Measurements from ENCODE around the gene PRDM15.

DNA sequence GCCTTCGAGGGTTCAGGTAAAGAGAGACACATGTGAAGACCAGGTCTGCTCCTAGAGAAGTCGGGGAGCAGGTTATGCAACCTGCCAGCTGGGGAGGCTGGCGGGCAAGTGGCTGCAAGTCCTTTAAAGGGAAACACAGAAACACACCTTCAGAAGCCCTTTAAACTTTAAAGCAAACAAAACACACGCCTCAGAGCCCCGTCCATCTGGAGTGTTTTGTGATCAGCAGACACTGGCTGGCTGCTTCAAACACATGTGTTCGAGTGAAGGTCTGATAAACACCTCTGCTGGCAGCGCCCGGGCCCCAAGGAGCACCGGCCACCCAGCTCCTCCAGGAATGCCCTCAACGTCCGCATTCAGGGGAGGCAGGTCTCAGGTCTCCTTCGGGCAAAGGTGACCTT, 127.5 kb downstream of the PRDM15 start:
- TF ChIP-seq JUND (IDR thresholded peaks at IDR 0.05) (no peak), TAF1 (conservative IDR thresholded peaks at IDR 0.05) (no peak), SP1 (IDR thresholded peaks at IDR 0.05) (no peak), YY1 (IDR thresholded peaks at IDR 0.05) (no peak), EGR1 (IDR thresholded peaks at IDR 0.05; ENCODE audit: low read depth in 2 of 2) (no peak), RAD21 (IDR thresholded peaks at IDR 0.05) (no peak), GABPA (IDR thresholded peaks at IDR 0.05 in 1 of 2, conservative IDR thresholded peaks at IDR 0.05 in 1 of 2) (no peak)
- TF ChIP-seq, protein P1, sequence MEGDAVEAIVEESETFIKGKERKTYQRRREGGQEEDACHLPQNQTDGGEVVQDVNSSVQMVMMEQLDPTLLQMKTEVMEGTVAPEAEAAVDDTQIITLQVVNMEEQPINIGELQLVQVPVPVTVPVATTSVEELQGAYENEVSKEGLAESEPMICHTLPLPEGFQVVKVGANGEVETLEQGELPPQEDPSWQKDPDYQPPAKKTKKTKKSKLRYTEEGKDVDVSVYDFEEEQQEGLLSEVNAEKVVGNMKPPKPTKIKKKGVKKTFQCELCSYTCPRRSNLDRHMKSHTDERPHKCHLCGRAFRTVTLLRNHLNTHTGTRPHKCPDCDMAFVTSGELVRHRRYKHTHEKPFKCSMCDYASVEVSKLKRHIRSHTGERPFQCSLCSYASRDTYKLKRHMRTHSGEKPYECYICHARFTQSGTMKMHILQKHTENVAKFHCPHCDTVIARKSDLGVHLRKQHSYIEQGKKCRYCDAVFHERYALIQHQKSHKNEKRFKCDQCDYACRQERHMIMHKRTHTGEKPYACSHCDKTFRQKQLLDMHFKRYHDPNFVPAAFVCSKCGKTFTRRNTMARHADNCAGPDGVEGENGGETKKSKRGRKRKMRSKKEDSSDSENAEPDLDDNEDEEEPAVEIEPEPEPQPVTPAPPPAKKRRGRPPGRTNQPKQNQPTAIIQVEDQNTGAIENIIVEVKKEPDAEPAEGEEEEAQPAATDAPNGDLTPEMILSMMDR (IDR thresholded peaks at IDR 0.05; ENCODE audit: low read depth, low read length, missing input control), result no peak
- TF ChIP-seq, protein P2, sequence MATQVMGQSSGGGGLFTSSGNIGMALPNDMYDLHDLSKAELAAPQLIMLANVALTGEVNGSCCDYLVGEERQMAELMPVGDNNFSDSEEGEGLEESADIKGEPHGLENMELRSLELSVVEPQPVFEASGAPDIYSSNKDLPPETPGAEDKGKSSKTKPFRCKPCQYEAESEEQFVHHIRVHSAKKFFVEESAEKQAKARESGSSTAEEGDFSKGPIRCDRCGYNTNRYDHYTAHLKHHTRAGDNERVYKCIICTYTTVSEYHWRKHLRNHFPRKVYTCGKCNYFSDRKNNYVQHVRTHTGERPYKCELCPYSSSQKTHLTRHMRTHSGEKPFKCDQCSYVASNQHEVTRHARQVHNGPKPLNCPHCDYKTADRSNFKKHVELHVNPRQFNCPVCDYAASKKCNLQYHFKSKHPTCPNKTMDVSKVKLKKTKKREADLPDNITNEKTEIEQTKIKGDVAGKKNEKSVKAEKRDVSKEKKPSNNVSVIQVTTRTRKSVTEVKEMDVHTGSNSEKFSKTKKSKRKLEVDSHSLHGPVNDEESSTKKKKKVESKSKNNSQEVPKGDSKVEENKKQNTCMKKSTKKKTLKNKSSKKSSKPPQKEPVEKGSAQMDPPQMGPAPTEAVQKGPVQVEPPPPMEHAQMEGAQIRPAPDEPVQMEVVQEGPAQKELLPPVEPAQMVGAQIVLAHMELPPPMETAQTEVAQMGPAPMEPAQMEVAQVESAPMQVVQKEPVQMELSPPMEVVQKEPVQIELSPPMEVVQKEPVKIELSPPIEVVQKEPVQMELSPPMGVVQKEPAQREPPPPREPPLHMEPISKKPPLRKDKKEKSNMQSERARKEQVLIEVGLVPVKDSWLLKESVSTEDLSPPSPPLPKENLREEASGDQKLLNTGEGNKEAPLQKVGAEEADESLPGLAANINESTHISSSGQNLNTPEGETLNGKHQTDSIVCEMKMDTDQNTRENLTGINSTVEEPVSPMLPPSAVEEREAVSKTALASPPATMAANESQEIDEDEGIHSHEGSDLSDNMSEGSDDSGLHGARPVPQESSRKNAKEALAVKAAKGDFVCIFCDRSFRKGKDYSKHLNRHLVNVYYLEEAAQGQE (IDR thresholded peaks at IDR 0.05), result no peak
- TF ChIP-seq, protein P3, sequence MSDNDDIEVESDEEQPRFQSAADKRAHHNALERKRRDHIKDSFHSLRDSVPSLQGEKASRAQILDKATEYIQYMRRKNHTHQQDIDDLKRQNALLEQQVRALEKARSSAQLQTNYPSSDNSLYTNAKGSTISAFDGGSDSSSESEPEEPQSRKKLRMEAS (IDR thresholded peaks at IDR 0.05), result no peak
- TF ChIP-seq, protein P4, sequence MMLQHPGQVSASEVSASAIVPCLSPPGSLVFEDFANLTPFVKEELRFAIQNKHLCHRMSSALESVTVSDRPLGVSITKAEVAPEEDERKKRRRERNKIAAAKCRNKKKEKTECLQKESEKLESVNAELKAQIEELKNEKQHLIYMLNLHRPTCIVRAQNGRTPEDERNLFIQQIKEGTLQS (IDR thresholded peaks at IDR 0.05), result no peak
- TF ChIP-seq, protein P5, sequence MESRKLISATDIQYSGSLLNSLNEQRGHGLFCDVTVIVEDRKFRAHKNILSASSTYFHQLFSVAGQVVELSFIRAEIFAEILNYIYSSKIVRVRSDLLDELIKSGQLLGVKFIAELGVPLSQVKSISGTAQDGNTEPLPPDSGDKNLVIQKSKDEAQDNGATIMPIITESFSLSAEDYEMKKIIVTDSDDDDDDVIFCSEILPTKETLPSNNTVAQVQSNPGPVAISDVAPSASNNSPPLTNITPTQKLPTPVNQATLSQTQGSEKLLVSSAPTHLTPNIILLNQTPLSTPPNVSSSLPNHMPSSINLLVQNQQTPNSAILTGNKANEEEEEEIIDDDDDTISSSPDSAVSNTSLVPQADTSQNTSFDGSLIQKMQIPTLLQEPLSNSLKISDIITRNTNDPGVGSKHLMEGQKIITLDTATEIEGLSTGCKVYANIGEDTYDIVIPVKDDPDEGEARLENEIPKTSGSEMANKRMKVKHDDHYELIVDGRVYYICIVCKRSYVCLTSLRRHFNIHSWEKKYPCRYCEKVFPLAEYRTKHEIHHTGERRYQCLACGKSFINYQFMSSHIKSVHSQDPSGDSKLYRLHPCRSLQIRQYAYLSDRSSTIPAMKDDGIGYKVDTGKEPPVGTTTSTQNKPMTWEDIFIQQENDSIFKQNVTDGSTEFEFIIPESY (IDR thresholded peaks at IDR 0.05), result no peak

Data from liver (tissue), 3 donors.